ENCODE results near the gene SLC35F3. TPM values are rescaled to one million over a fixed set of nuclear protein-coding genes. Genes with fewer than 3 reads are reported as not detected.

Gene SLC35F3
- total and polyA plus RNA-seq, 9 of the 15 experiments (the other 6 are each of a cell fraction or from before 2014, with no cell fraction given): 0.04 to 0.07 (median 0.04) TPM; not detected in 6

DNA sequence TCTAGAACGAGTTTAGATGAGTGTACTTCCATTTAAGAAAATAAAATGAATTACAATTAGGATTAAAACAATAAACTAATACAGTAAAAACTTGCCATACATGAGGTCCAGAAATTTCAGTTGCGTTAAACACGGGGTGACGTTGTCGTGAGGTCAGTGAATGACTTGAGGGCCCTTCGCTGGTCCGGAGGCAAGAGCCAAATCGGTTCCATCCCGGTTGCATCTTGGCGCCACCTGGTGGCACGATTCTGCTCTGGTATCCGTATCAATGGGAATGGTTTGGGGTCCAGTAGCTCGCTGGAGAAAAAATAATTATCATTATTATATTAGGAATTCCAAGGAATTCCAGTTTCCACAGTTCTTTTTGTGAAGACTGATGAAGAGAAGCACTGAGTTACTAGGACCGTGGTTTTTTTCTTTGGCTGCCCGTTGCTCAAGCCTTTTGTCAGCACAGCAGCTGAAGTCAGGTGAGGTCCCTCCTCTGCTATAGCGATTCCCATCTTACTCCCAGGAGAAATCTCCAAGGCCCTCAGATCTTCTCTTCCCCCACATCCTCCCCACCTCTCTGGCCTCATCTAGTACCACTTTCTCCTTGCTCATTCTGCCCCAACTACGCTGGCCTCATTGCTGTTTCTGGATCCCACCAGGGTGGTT, 161.4 kb downstream of the SLC35F3 start (continued):
- TF ChIP-seq DEAF1 (CRISPR knock-in tag; IDR thresholded peaks at IDR 0.05): peak; percentile 89
- no peak for TF ChIP-seq ZNF592 (IDR thresholded peaks at IDR 0.05)
- TF ChIP-seq CBX1 (IDR thresholded peaks at IDR 0.05; ENCODE audit: low read depth): no peak
- no peak for TF ChIP-seq IRF2 (CRISPR knock-in tag; IDR thresholded peaks at IDR 0.05)
- TF ChIP-seq ILK (tag; IDR thresholded peaks at IDR 0.05; ENCODE audit: borderline replicate concordance, low read depth): no peak
- TF ChIP-seq BHLHE40 (IDR thresholded peaks at IDR 0.05; ENCODE audit: low read length): peak; percentile 64

All from K562 (cell line).